IPS-18c (cell line): ENCODE measurements around the gene MED16.

Source experiments
- H3K4me3 ChIP-seq: 2 replicates; pipeline ENCODE4 v1.7.0; 2013; ENCODE audit warnings: low read depth, mild to moderate bottlenecking, low read length, moderate library complexity; ENCODE audit not compliant: insufficient read depth
- H3K9me3 ChIP-seq: one replicate; pipeline ENCODE4 v1.6.1; 2013; ENCODE audit warnings: mild to moderate bottlenecking, low read length, moderate library complexity; ENCODE audit not compliant: control insufficient read depth, insufficient read depth

The MED16 gene

GRCh38 chr19:918152-918437 is 25.1 kb upstream of the MED16 start:
- Histone ChIP-seq H3K4me3 (peak overlapping the region; percentile 63), H3K9me3 (no peaks in the 10 kb centered on the region)

GRCh38 chr19:917323-918151 is 24.6 kb upstream of the MED16 start, which contains the start of gene KISS1R:
TSS of gene KISS1R (plus strand) at chr19:917333. CDS start at chr19:917503, 170 bp downstream.
- Histone ChIP-seq H3K9me3 (no peaks in the 10 kb centered on the region), H3K4me3 (peak within 1 kb of the TSS; percentile 63)

- H3K9me3 ChIP-seq = no peaks in the 10 kb centered on the region
- peak overlapping the region; percentile 63 for H3K4me3 ChIP-seq
These were observed 23.8 kb upstream of the MED16 start for GRCh38 chr19:916645-917322.

- Histone ChIP-seq H3K4me3 (peak within 1 kb of the TSS; percentile 65), H3K9me3 (no peaks in the 10 kb centered on the region)
These were observed 20.2 kb upstream of the MED16 start, which contains the start of gene R3HDM4 for GRCh38 chr19:913080-913748. TSS of gene R3HDM4 (minus strand) at chr19:913219. CDS start at chr19:913157, 62 bp downstream.

GRCh38 chr19:912181-913079 is 19.4 kb upstream of the MED16 start:
- Histone ChIP-seq H3K9me3 (no peaks in the 10 kb centered on the region), H3K4me3 (peak overlapping the region; percentile 65)

GRCh38 chr19:911197-912033 is 18.4 kb upstream of the MED16 start:
- Histone ChIP-seq H3K9me3 (no peaks in the 10 kb centered on the region), H3K4me3 (peak overlapping the region; percentile 24; the same call in 1 of the 2 replicates)

GRCh38 chr19:907183-907853 is 14.3 kb upstream of the MED16 start:
- no peak overlapping the region for H3K4me3 ChIP-seq
- peaks cover 2% of the 10 kb centered on the region for H3K9me3 ChIP-seq

- Histone ChIP-seq H3K9me3 (peaks cover 2% of the 10 kb centered on the region), H3K4me3 (no peak overlapping the region)
These were observed 13.5 kb upstream of the MED16 start for GRCh38 chr19:906480-906879.

GRCh38 chr19:904545-904944 is 11.6 kb upstream of the MED16 start:
- H3K4me3 ChIP-seq = no peak overlapping the region
- H3K9me3 ChIP-seq = peaks cover 2% of the 10 kb centered on the region

GRCh38 chr19:903266-903797 is 10.3 kb upstream of the MED16 start:
- Histone ChIP-seq H3K4me3 (no peak overlapping the region), H3K9me3 (peaks cover 2% of the 10 kb centered on the region)

- no peak overlapping the region for H3K4me3 ChIP-seq
- H3K9me3 ChIP-seq = peaks cover 2% of the 10 kb centered on the region
These were observed 9.6 kb upstream of the MED16 start for GRCh38 chr19:902446-903226.

- Histone ChIP-seq H3K4me3 (no peak overlapping the region), H3K9me3 (peaks cover 2% of the 10 kb centered on the region)
These were observed 9.0 kb upstream of the MED16 start for GRCh38 chr19:902093-902370.

GRCh38 chr19:901216-902092 is 8.5 kb upstream of the MED16 start:
- Histone ChIP-seq H3K9me3 (peaks cover 2% of the 10 kb centered on the region), H3K4me3 (no peak overlapping the region)

- H3K9me3 ChIP-seq = no peaks in the 10 kb centered on the region
- H3K4me3 ChIP-seq = no peak overlapping the region
These were observed 7.5 kb upstream of the MED16 start for GRCh38 chr19:900302-901111.
